H1 (cell line): ENCODE results near the gene GPC6. TPM values are rescaled to one million over a fixed set of nuclear protein-coding genes. Genes with fewer than 3 reads are reported as not detected.

ENCODE experiments used
- CTCF ChIA-PET: fragments of 300-600 bp; sonication (Branson Sonifier 250); formaldehyde crosslinking; loops from one replicate; lab custom pipeline; 2021; ENCODE audit not compliant: partially characterized antibody; lab: Charles Lee
- POLR2A ChIA-PET: fragments of 300-600 bp; sonication (Branson Sonifier 250); formaldehyde crosslinking; loops from one replicate; lab custom pipeline; 2021; ENCODE audit warnings: inconsistent platforms; ENCODE audit not compliant: partially characterized antibody; lab: Charles Lee
- DNase-seq, 2 experiments: peaks; one replicate each; pipeline versions ENCODE4 v3.0.0 to v3.0.0-alpha.2; 2010 to 2022; ENCODE audit warnings: low spot score in 2 of 2, low read depth in 1 of 2, mixed read lengths in 1 of 2
- FAIRE-seq: peaks from 2 replicates; lab custom pipeline; 2011; peaks lifted over from hg19 to GRCh38; lab: Jason Lieb, UNC
- H2AFZ ChIP-seq: 2 replicates; pipeline ENCODE4 v1.8.1; 2012; ENCODE audit warnings: low read length, inconsistent platforms
- H2AK5ac ChIP-seq: 2 replicates; pipeline ENCODE4 v1.6.1; 2013; ENCODE audit warnings: low read depth, low read length
- H2BK120ac ChIP-seq: replicated peaks from 2 replicates; pipeline ENCODE3; 2013; ENCODE audit warnings: low read depth, low read length, inconsistent platforms
- H2BK12ac ChIP-seq: 2 replicates; pipeline ENCODE4 v1.6.1; 2013; ENCODE audit warnings: low read depth, low read length
- H2BK15ac ChIP-seq: 2 replicates; pipeline ENCODE4 v1.6.1; 2013; ENCODE audit warnings: low read length
- H2BK20ac ChIP-seq: 2 replicates; pipeline ENCODE4 v1.6.1; 2013; ENCODE audit warnings: low read length
- H2BK5ac ChIP-seq: 2 replicates; pipeline ENCODE4 v1.6.1; 2013; ENCODE audit warnings: low read depth, low read length
- H3K14ac ChIP-seq: 2 replicates; pipeline ENCODE4 v1.6.1; 2013; ENCODE audit warnings: inconsistent platforms; ENCODE audit not compliant: insufficient read length
- H3K18ac ChIP-seq: 2 replicates; pipeline ENCODE4 v1.6.1; 2013; ENCODE audit warnings: low read length; ENCODE audit errors: extremely low read depth
- H3K23ac ChIP-seq: 2 replicates; pipeline ENCODE4 v1.6.1; 2013; ENCODE audit warnings: inconsistent platforms; ENCODE audit not compliant: insufficient read length
- H3K23me2 ChIP-seq: 2 replicates; pipeline ENCODE4 v1.6.1; 2013; ENCODE audit warnings: low read depth, low read length
- H3K27ac ChIP-seq: 2 replicates; pipeline ENCODE4 v1.6.1; 2011; ENCODE audit warnings: low read depth, low read length, inconsistent platforms
- H3K27me3 ChIP-seq, 4 experiments: replicated peaks in 1 of 4; 1 replicate in 1 of 4; 2 replicates in 3 of 4; pipeline versions ENCODE4 v1.6.1 to v1.8.1; 2011 to 2013; ENCODE audit warnings: low read length in 3 of 4, mild to moderate bottlenecking in 3 of 4, inconsistent platforms in 2 of 4, mixed read lengths in 2 of 4, moderate library complexity in 1 of 4; ENCODE audit not compliant: control insufficient read depth in 3 of 4, insufficient read depth in 3 of 4; ENCODE audit errors: extremely low read depth in 1 of 4
- H3K36me3 ChIP-seq, 4 experiments: 2 replicates each; pipeline versions ENCODE4 v1.6.1 to v1.8.1; 2011 to 2013; ENCODE audit warnings: mild to moderate bottlenecking in 4 of 4, low read length in 3 of 4, moderate library complexity in 2 of 4, control low read depth in 1 of 4, inconsistent platforms in 1 of 4; ENCODE audit not compliant: insufficient read depth in 4 of 4, control insufficient read depth in 2 of 4
- H3K4ac ChIP-seq: replicated peaks from 2 replicates; pipeline ENCODE3; 2013; ENCODE audit warnings: low read length, low read depth, mixed read lengths, inconsistent platforms; ENCODE audit not compliant: insufficient read length
- H3K4me1 ChIP-seq, 4 experiments: replicated peaks in 1 of 4; 1 replicate in 1 of 4; 2 replicates in 3 of 4; pipeline versions ENCODE4 v1.6.1 to v1.8.1; 2011 to 2013; ENCODE audit warnings: low read length in 3 of 4, inconsistent platforms in 2 of 4, mixed read lengths in 1 of 4; ENCODE audit not compliant: insufficient read depth in 4 of 4, control insufficient read depth in 3 of 4
- H3K4me2 ChIP-seq, 2 experiments: 2 replicates each; pipeline versions ENCODE4 v1.6.1 to v1.8.1; 2011 to 2013; ENCODE audit warnings: low read depth in 2 of 2, low read length in 2 of 2, control low read depth in 1 of 2, inconsistent platforms in 1 of 2, mild to moderate bottlenecking in 1 of 2; ENCODE audit not compliant: insufficient read depth in 1 of 2
- H3K4me3 ChIP-seq, 4 experiments: fragments of 200-600, 300-600 bp in 1 of 4; sonication (generic), shearing (Covaris generic), sonication (Bioruptor Twin) in 1 of 4; 2 replicates each; pipeline versions ENCODE4 v1.5.1 to v1.8.1; 2011 to 2016; ENCODE audit warnings: low read length in 4 of 4, low read depth in 3 of 4, control low read depth in 2 of 4, inconsistent platforms in 2 of 4, mild to moderate bottlenecking in 2 of 4, mixed read lengths in 1 of 4, moderate library complexity in 1 of 4; ENCODE audit not compliant: insufficient read depth in 2 of 4; ENCODE audit errors: extremely low read depth in 1 of 4
- H3K56ac ChIP-seq: replicated peaks from 2 replicates; pipeline ENCODE3; 2013; ENCODE audit warnings: low read depth, mild to moderate bottlenecking, mixed read lengths, low read length, inconsistent platforms; ENCODE audit not compliant: insufficient read length
- H3K79me1 ChIP-seq: 2 replicates; pipeline ENCODE4 v1.6.1; 2013; ENCODE audit warnings: low read depth, low read length, control low read depth
- H3K79me2 ChIP-seq, 2 experiments: 2 replicates each; pipeline versions ENCODE4 v1.6.1 to v1.8.1; 2012 to 2013; ENCODE audit warnings: low read length in 2 of 2, mild to moderate bottlenecking in 2 of 2, inconsistent platforms in 1 of 2; ENCODE audit not compliant: insufficient read depth in 2 of 2, control insufficient read depth in 1 of 2
- H3K9ac ChIP-seq, 4 experiments: replicated peaks in 1 of 4; 1 replicate in 1 of 4; 2 replicates in 3 of 4; pipeline versions ENCODE4 v1.6.1 to v1.8.1; 2011 to 2013; ENCODE audit warnings: low read depth in 3 of 4, low read length in 3 of 4, control low read depth in 2 of 4, mild to moderate bottlenecking in 2 of 4, moderate library complexity in 2 of 4, inconsistent platforms in 1 of 4; ENCODE audit errors: extremely low read depth in 1 of 4
- H3K9me3 ChIP-seq, 2 experiments: 2 replicates each; pipeline versions ENCODE4 v1.6.1 to v1.8.1; 2012 to 2013; ENCODE audit warnings: mild to moderate bottlenecking in 2 of 2, moderate library complexity in 2 of 2, control low read depth in 1 of 2, inconsistent platforms in 1 of 2, low read depth in 1 of 2, low read length in 1 of 2, mixed read lengths in 1 of 2; ENCODE audit not compliant: insufficient read depth in 2 of 2
- H4K20me1 ChIP-seq, 2 experiments: replicated peaks in 1 of 2; 2 replicates each; pipeline versions ENCODE3 to v1.8.1; 2011 to 2013; ENCODE audit warnings: inconsistent platforms in 2 of 2, low read length in 2 of 2, mild to moderate bottlenecking in 1 of 2; ENCODE audit not compliant: insufficient read depth in 2 of 2, control insufficient read depth in 1 of 2
- H4K5ac ChIP-seq: 2 replicates; pipeline ENCODE4 v1.6.1; 2013; ENCODE audit warnings: low read length, low read depth, mixed read lengths, inconsistent platforms; ENCODE audit not compliant: insufficient read length
- H4K8ac ChIP-seq: 2 replicates; pipeline ENCODE4 v1.8.0; 2013; ENCODE audit warnings: mild to moderate bottlenecking, moderate library complexity, low read length, inconsistent platforms; ENCODE audit not compliant: insufficient read depth; ENCODE audit errors: extremely low read depth
- H4K91ac ChIP-seq: replicated peaks from 2 replicates; pipeline ENCODE3; 2013; ENCODE audit warnings: low read length, mixed read lengths, inconsistent platforms; ENCODE audit not compliant: insufficient read length
- CHD1 ChIP-seq: IDR thresholded peaks from 2 replicates; pipeline ENCODE4 v1.6.1; 2012; ENCODE audit warnings: low read depth, low read length, improper control_type of control experiment
- GABPA ChIP-seq: IDR thresholded peaks from 2 replicates; pipeline ENCODE4 v1.6.1; 2011; ENCODE audit warnings: mild to moderate bottlenecking, low read length, moderate library complexity, borderline replicate concordance; ENCODE audit not compliant: insufficient read depth
- SRF ChIP-seq: IDR thresholded peaks from 2 replicates; pipeline ENCODE4 v1.6.1; 2011; ENCODE audit warnings: mild to moderate bottlenecking, low read depth, low read length, moderate library complexity
- TBP ChIP-seq: IDR thresholded peaks from 2 replicates; pipeline ENCODE4 v1.6.1; 2011; ENCODE audit warnings: low read depth, low read length, improper control_type of control experiment
- ZNF274 ChIP-seq: IDR thresholded peaks from 2 replicates; pipeline ENCODE4 v1.7.0; 2012; ENCODE audit warnings: low read length, borderline replicate concordance; ENCODE audit errors: extremely low read depth
- WGBS, 2 experiments: shearing (Covaris generic) in 1 of 2; methylation state at CpG; one replicate each; pipeline versions ENCODE4 v1.1.6 to v1.1.7; 2013 to 2015; ENCODE audit warnings: low lambda C conversion rate in 2 of 2, mixed read lengths in 2 of 2, inconsistent platforms in 1 of 2, low coverage in 1 of 2, missing lambda C conversion rate in 1 of 2; ENCODE audit not compliant: insufficient replicate concordance in 2 of 2, insufficient coverage in 1 of 2, insufficient read length in 1 of 2; ENCODE audit errors: extremely low coverage in 1 of 2, missing lambda C conversion rate in 1 of 2; 5-methylcytosine and 5-hydroxymethylcytosine counted together
- polyA plus RNA-seq, 7 experiments: library from polyadenylated mRNA; depleted of rRNA in 3 of 7; stranded (reverse) in 5 of 7; unstranded in 2 of 7; fragments of >200 nt in 5 of 7; fragments of 200-250 nt in 2 of 7; gene quantifications; 1 replicate in 5 of 7; 2 replicates in 1 of 7; 4 replicates in 1 of 7; pipeline versions ENCODE4 v1.2.1 to v1.2.3, GENCODE V29; 2011 to 2013; ENCODE audit warnings: missing spikeins in 2 of 7, mixed read lengths in 2 of 7
- total RNA-seq: library from RNA; stranded (reverse); fragmentation: NEBNext Ultra II Directional; extraction: Animal tissue kit (Norgen Biotek cat#: 25700); gene quantifications from 2 replicates; pipeline ENCODE4 v1.2.1, GENCODE V29; 2021

GPC6 gene
- total and polyA plus RNA-seq, 2 of the 8 experiments (the other 6 are each of a cell fraction or from before 2014, with no cell fraction given): 5.4 to 12.0 TPM

DNA sequence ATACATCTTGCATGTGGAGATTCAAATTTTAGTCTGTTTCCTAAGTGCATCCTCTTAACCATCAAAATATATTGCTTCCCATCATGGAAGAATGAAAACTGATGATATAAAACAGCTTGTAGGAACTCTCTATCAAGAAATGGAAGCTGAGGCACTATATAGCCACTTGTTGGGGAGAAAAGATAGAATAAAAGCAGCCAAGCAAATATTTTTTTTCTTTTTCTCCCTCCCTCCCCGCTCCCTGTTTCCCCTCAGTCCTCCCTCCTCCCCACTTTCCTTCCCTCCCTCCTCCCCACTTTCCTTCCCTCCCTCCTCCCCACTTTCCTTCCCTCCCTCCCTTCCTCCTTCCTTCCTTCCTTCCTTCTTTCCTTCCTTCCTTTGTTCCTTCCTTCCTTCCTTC is 413.8 kb downstream of the GPC6 start:
- ChIA-PET POLR2A (no interaction called here), CTCF (no interaction called here)
- Histone ChIP-seq H3K4me1 (no peaks in the 10 kb centered on the region; a peak in 2 of 7 replicates), H2BK120ac (no peak overlapping the region), H3K4me3 (no peak overlapping the region), H2AFZ (no peak overlapping the region), H3K79me1 (no peaks in the 10 kb centered on the region), H2AK5ac (no peak overlapping the region), H3K4me2 (no peak overlapping the region), H3K79me2 (no peaks in the 10 kb centered on the region), H2BK5ac (no peak overlapping the region), H3K9ac (no peak overlapping the region), H3K14ac (no peak overlapping the region), H3K27ac (no peak overlapping the region), H2BK15ac (no peak overlapping the region), H3K4ac (no peak overlapping the region), H3K36me3 (no peaks in the 10 kb centered on the region), H3K23ac (no peak overlapping the region), H3K9me3 (no peaks in the 10 kb centered on the region), H2BK12ac (no peak overlapping the region), H4K8ac (no peak overlapping the region), H2BK20ac (no peak overlapping the region), H3K18ac (no peak overlapping the region), H3K56ac (no peak overlapping the region), H4K91ac (no peak overlapping the region), H3K23me2 (no peaks in the 10 kb centered on the region), H4K20me1 (no peaks in the 10 kb centered on the region), H3K27me3 (no peaks in the 10 kb centered on the region), H4K5ac (no peak overlapping the region)
- no peak for FAIRE-seq
- DNase-seq: no peak
- WGBS, 2 experiments: no CpG with 5 or more reads among the region's 1 CpG
- TF ChIP-seq TBP: no peak
- no peak for TF ChIP-seq SRF
- no peak for TF ChIP-seq CHD1
- TF ChIP-seq ZNF274: no peak
- no peak for TF ChIP-seq GABPA
